HG02970 (cell line): ENCODE data around the gene SPR.
A peak's percentile ranks its signal among the peaks of the same experiment; 100 is the strongest.

Experiments
- ATAC-seq: cut with Tn5 transposase; IDR thresholded peaks from one replicate; pipeline ENCODE4 v1.9.1; 2021; ENCODE audit warnings: mild to moderate bottlenecking, moderate library complexity, moderate number of reproducible peaks; ENCODE audit not compliant: unreplicated experiment, low FRiP score

Gene SPR

GRCh38 chr2:72914589-72915319 lies 27.5 kb downstream of the SPR start:
- no peak for ATAC-seq

- ATAC-seq = no peak
Measured at GRCh38 chr2:72915320-72915906, 28.2 kb downstream of the SPR start.

GRCh38 chr2:72915907-72916742 lies 28.9 kb downstream of the SPR start:
- peak; percentile 46 for ATAC-seq

- peak; percentile 5 for ATAC-seq
Measured at GRCh38 chr2:72916743-72917137, 29.5 kb downstream of the SPR start.

- no peak for ATAC-seq
Measured at GRCh38 chr2:72917138-72917876, 30.1 kb downstream of the SPR start, which contains the start of gene EMX1. Gene EMX1 (plus strand): TSS chr2:72917519. CDS start chr2:72917853, 334 bp downstream.

GRCh38 chr2:72917877-72918553 lies 30.8 kb downstream of the SPR start:
- no peak for ATAC-seq

GRCh38 chr2:72919414-72920317 lies 32.5 kb downstream of the SPR start:
- no peak for ATAC-seq

GRCh38 chr2:72920318-72921087 lies 33.3 kb downstream of the SPR start:
- ATAC-seq = no peak

- ATAC-seq = no peak
Measured at GRCh38 chr2:72921088-72921851, 34.1 kb downstream of the SPR start.

GRCh38 chr2:72921853-72922252 lies 34.6 kb downstream of the SPR start:
- ATAC-seq = no peak

GRCh38 chr2:72923833-72924352 lies 36.7 kb downstream of the SPR start:
- ATAC-seq = no peak

GRCh38 chr2:72924353-72925240 lies 37.4 kb downstream of the SPR start:
- no peak for ATAC-seq

- no peak for ATAC-seq
Measured at GRCh38 chr2:72925328-72925943, 38.2 kb downstream of the SPR start.

GRCh38 chr2:72926368-72926767 lies 39.2 kb downstream of the SPR start:
- no peak for ATAC-seq

- ATAC-seq = no peak
Measured at GRCh38 chr2:72926811-72927465, 39.7 kb downstream of the SPR start.
